SK-N-SH (cell line): ENCODE results near the gene METTL24. TPM values are rescaled to one million over a fixed set of nuclear protein-coding genes. Genes with fewer than 3 reads are reported as not detected.

Source experiments
- CTCF ChIA-PET: fragments of 300-600, 350-600 bp; formaldehyde crosslinking; extraction: SDS; loops from one replicate; lab custom pipeline; 2021; lab: Yijun Ruan, JAX
- POLR2A ChIA-PET: fragments of 350-600 bp; sonication (Branson Sonifier 250); formaldehyde crosslinking; extraction: SDS; loops from one replicate; lab custom pipeline; 2020; ENCODE audit warnings: antibody characterized with exemption, inconsistent platforms; lab: Yijun Ruan, JAX
- DNase-seq: peaks from one replicate; pipeline ENCODE4 v3.0.0; 2012
- H2AFZ ChIP-seq: fragments of 200-600 bp; sonication (generic); 2 replicates; pipeline ENCODE4 v1.8.1; 2016; ENCODE audit warnings: antibody characterized with exemption, mild to moderate bottlenecking, low read depth
- H3F3A ChIP-seq: fragments of 200-600 bp; sonication (generic); replicated peaks from 2 replicates; pipeline ENCODE3; 2016; ENCODE audit warnings: antibody characterized with exemption, mild to moderate bottlenecking; ENCODE audit not compliant: insufficient read depth
- H3K27ac ChIP-seq, 2 experiments: fragments of 200-500 bp in 1 of 2; fragments of 200-600 bp in 1 of 2; sonication (Bioruptor generic) in 1 of 2; sonication (generic), shearing (Covaris generic) in 1 of 2; 2 replicates each; pipeline versions ENCODE4 v1.5.1 to v1.6.1; 2014 to 2016; ENCODE audit warnings: low read depth in 2 of 2, inconsistent platforms in 1 of 2, low read length in 1 of 2, mild to moderate bottlenecking in 1 of 2, mixed read lengths in 1 of 2
- H3K27me3 ChIP-seq: fragments of 200-600 bp; sonication (generic), shearing (Covaris generic); 2 replicates; pipeline ENCODE4 v1.6.1; 2016; ENCODE audit warnings: mixed run types; ENCODE audit not compliant: insufficient read depth
- H3K36me3 ChIP-seq, 2 experiments: fragments of 200-500 bp in 1 of 2; fragments of 200-600 bp in 1 of 2; sonication (Bioruptor generic) in 1 of 2; sonication (generic) in 1 of 2; replicated peaks in 1 of 2; 2 replicates each; pipeline versions ENCODE3 to v1.5.1; 2014 to 2016; ENCODE audit warnings: low read length in 1 of 2, mild to moderate bottlenecking in 1 of 2; ENCODE audit not compliant: insufficient read depth in 2 of 2, control insufficient read depth in 1 of 2
- H3K4me1 ChIP-seq, 2 experiments: fragments of 200-500 bp in 1 of 2; fragments of 200-600 bp in 1 of 2; sonication (Bioruptor generic) in 1 of 2; sonication (generic), shearing (Covaris generic) in 1 of 2; 2 replicates each; pipeline versions ENCODE4 v1.5.1 to v1.6.1; 2014 to 2016; ENCODE audit warnings: low read depth in 1 of 2, low read length in 1 of 2, mixed run types in 1 of 2; ENCODE audit not compliant: insufficient read depth in 2 of 2, control insufficient read depth in 1 of 2
- H3K4me2 ChIP-seq: fragments of 200-600 bp; sonication (generic), shearing (Covaris generic); 2 replicates; pipeline ENCODE4 v1.6.1; 2017; ENCODE audit warnings: mixed run types
- H3K4me3 ChIP-seq, 2 experiments: fragments of 200-500 bp in 1 of 2; fragments of 200-600 bp in 1 of 2; sonication (Bioruptor generic) in 1 of 2; sonication (generic), shearing (Covaris generic) in 1 of 2; 2 replicates each; pipeline versions ENCODE4 v1.5.1 to v1.8.1; 2014 to 2016; ENCODE audit warnings: low read depth in 2 of 2, inconsistent platforms in 1 of 2, low read length in 1 of 2, mild to moderate bottlenecking in 1 of 2, mixed read lengths in 1 of 2, moderate library complexity in 1 of 2
- H3K79me2 ChIP-seq: fragments of 200-600 bp; sonication (generic); 2 replicates; pipeline ENCODE4 v1.8.1; 2017; ENCODE audit warnings: mild to moderate bottlenecking; ENCODE audit not compliant: insufficient read depth
- H3K9ac ChIP-seq: fragments of 200-600 bp; sonication (generic); 2 replicates; pipeline ENCODE4 v1.6.1; 2017; ENCODE audit warnings: mixed run types
- H3K9me2 ChIP-seq: fragments of 200-600 bp; sonication (generic); 2 replicates; pipeline ENCODE4 v1.6.1; 2017; ENCODE audit warnings: mixed run types
- H3K9me3 ChIP-seq: fragments of 200-600 bp; sonication (generic); 2 replicates; pipeline ENCODE4 v1.6.1; 2017; ENCODE audit warnings: mixed run types, mild to moderate bottlenecking, moderate library complexity
- H4K20me1 ChIP-seq: fragments of 200-600 bp; sonication (generic); 2 replicates; pipeline ENCODE4 v1.6.1; 2017; ENCODE audit warnings: mild to moderate bottlenecking, mixed run types; ENCODE audit not compliant: insufficient read depth
- CTCF ChIP-seq: fragments of 200-600 bp; sonication (generic); IDR thresholded peaks from 2 replicates; pipeline ENCODE4 v1.6.1; 2017; ENCODE audit warnings: antibody characterized with exemption, mild to moderate bottlenecking, moderate library complexity
- EP300 ChIP-seq, 2 experiments: IDR thresholded peaks; 2 replicates each; pipeline versions ENCODE4 v1.4.0 to v1.6.1; 2012; ENCODE audit warnings: borderline replicate concordance in 1 of 2, low read depth in 1 of 2, low read length in 1 of 2
- EZH2phosphoT487 ChIP-seq: fragments of 200-600 bp; sonication (generic); IDR thresholded peaks from 2 replicates; pipeline ENCODE4 v1.6.1; 2017; ENCODE audit warnings: low read depth, mixed run types, mild to moderate bottlenecking, antibody characterized with exemption, moderate library complexity, borderline replicate concordance
- FOSL2 ChIP-seq: IDR thresholded peaks from 2 replicates; pipeline ENCODE4 v1.4.0; 2012; ENCODE audit warnings: low read depth, mild to moderate bottlenecking, moderate library complexity, borderline replicate concordance
- FOXJ3 ChIP-seq: sonication (generic); formaldehyde crosslinking; IDR thresholded peaks from 2 replicates; pipeline ENCODE4 v1.5.1; 2020; ENCODE audit warnings: mild to moderate bottlenecking, missing genetic modification reagents
- FOXM1 ChIP-seq: IDR thresholded peaks from 2 replicates; pipeline ENCODE4 v1.4.0; 2012; ENCODE audit warnings: low read depth, mild to moderate bottlenecking
- GABPA ChIP-seq: IDR thresholded peaks from 2 replicates; pipeline ENCODE4 v1.4.0; 2012; ENCODE audit warnings: low read depth, mild to moderate bottlenecking
- GATA2 ChIP-seq: sonication (generic); formaldehyde crosslinking; IDR thresholded peaks from 2 replicates; pipeline ENCODE4 v1.5.0; 2020; ENCODE audit warnings: mild to moderate bottlenecking, missing genetic modification reagents
- MAX ChIP-seq: IDR thresholded peaks from 2 replicates; pipeline ENCODE4 v1.4.0; 2012; ENCODE audit warnings: low read depth
- MEF2A ChIP-seq: IDR thresholded peaks from 2 replicates; pipeline ENCODE4 v1.4.0; 2012; ENCODE audit warnings: low read depth, borderline replicate concordance
- NFIC ChIP-seq: IDR thresholded peaks from 2 replicates; pipeline ENCODE4 v1.4.0; 2012; ENCODE audit warnings: borderline replicate concordance
- NRF1 ChIP-seq: IDR thresholded peaks from 2 replicates; pipeline ENCODE4 v1.6.1; 2012; ENCODE audit warnings: low read depth, mild to moderate bottlenecking, low read length
- PBX3 ChIP-seq: IDR thresholded peaks from 2 replicates; pipeline ENCODE4; 2012
- RCOR1 ChIP-seq: fragments of 150-350 bp; IDR thresholded peaks from 2 replicates; pipeline ENCODE4 v1.6.1; 2017; ENCODE audit warnings: antibody characterized with exemption, low read length
- RFX5 ChIP-seq: IDR thresholded peaks from 2 replicates; pipeline ENCODE4 v1.6.1; 2012; ENCODE audit warnings: mild to moderate bottlenecking, improper control_type of control experiment, low read length
- RXRA ChIP-seq: IDR thresholded peaks from 2 replicates; pipeline ENCODE4 v1.4.0; 2012; ENCODE audit warnings: low read depth, mild to moderate bottlenecking, borderline replicate concordance
- SIN3A ChIP-seq: IDR thresholded peaks from 2 replicates; pipeline ENCODE4 v1.6.1; 2012; ENCODE audit warnings: low read depth, mild to moderate bottlenecking, low read length, moderate library complexity, borderline replicate concordance
- TEAD4 ChIP-seq: IDR thresholded peaks from 2 replicates; pipeline ENCODE4 v1.4.0; 2012; ENCODE audit warnings: mild to moderate bottlenecking, borderline replicate concordance; ENCODE audit not compliant: insufficient read depth
- USF1 ChIP-seq: IDR thresholded peaks from 2 replicates; pipeline ENCODE4 v1.4.0; 2012; ENCODE audit warnings: low read depth, borderline replicate concordance
- USF2 ChIP-seq: fragments of 150-350 bp; IDR thresholded peaks from 2 replicates; pipeline ENCODE4 v1.6.1; 2017; ENCODE audit warnings: antibody characterized with exemption, low read length, low read depth, borderline replicate concordance
- ZBTB33 ChIP-seq: IDR thresholded peaks from 2 replicates; pipeline ENCODE4 v1.4.0; 2012; ENCODE audit warnings: low read depth, borderline replicate concordance
- WGBS: methylation state at CpG from one replicate; pipeline ENCODE4 v1.1.6; 2017; ENCODE audit warnings: low lambda C conversion rate; 5-methylcytosine and 5-hydroxymethylcytosine counted together
- polyA plus RNA-seq, 3 experiments: library from polyadenylated mRNA; depleted of rRNA; stranded (reverse); fragments of >200 nt; gene quantifications; 2 replicates each; pipeline ENCODE4 v1.2.3, GENCODE V29; 2012

Gene METTL24
- polyA plus RNA-seq, 1 of the 3 experiments (the other 2 are of a cell fraction): not detected

- WGBS: 47% methylated on average over 4 of the region's 4 CpGs
- H4K20me1 ChIP-seq: no peaks in the 10 kb centered on the region
- TF ChIP-seq MAX: no peak
- no peak for TF ChIP-seq TEAD4
- no peak for TF ChIP-seq SIN3A
- no peak for TF ChIP-seq PBX3
- no peak for TF ChIP-seq EP300 (IDR thresholded peaks at IDR 0.05; ENCODE audit: borderline replicate concordance in 1 of 2, low read depth in 1 of 2, low read length in 1 of 2)
- no peak for TF ChIP-seq RXRA
- no peak for TF ChIP-seq CTCF
- ChIA-PET CTCF (no interaction called here), POLR2A (no interaction called here)
- peaks cover 0 to 7% of the 10 kb centered on the region in 2 experiments; a peak in 1 of 4 replicates for H3K4me1 ChIP-seq
- H2AFZ ChIP-seq: no peak overlapping the region
- H3K9me3 ChIP-seq: no peaks in the 10 kb centered on the region
- H3K9me2 ChIP-seq: no peaks in the 10 kb centered on the region
- no peak overlapping the region for H3K9ac ChIP-seq
- no peaks in the 10 kb centered on the region for H3F3A ChIP-seq
- no peak overlapping the region for H3K4me2 ChIP-seq
- no peak overlapping the region for H3K27ac ChIP-seq
- H3K36me3 ChIP-seq: no peaks in the 10 kb centered on the region
- no peak overlapping the region for H3K4me3 ChIP-seq
- no peaks in the 10 kb centered on the region; the same call in 1 of the 2 replicates for H3K27me3 ChIP-seq
- H3K79me2 ChIP-seq: no peaks in the 10 kb centered on the region
- DNase-seq: no peak
These were observed 10.9 kb upstream of the METTL24 start for GRCh38 chr6:110369066-110369465.

GRCh38 chr6:110368284-110368683 is 10.1 kb upstream of the METTL24 start:
- ChIA-PET CTCF (no interaction called here), POLR2A (no interaction called here)
- H3K36me3 ChIP-seq: no peaks in the 10 kb centered on the region
- H3K27me3 ChIP-seq: no peaks in the 10 kb centered on the region; the same call in 1 of the 2 replicates
- no peaks in the 10 kb centered on the region for H3K9me2 ChIP-seq
- peaks cover 0 to 7% of the 10 kb centered on the region in 2 experiments; a peak in 1 of 4 replicates for H3K4me1 ChIP-seq
- DNase-seq: no peak
- H4K20me1 ChIP-seq: no peaks in the 10 kb centered on the region
- H3F3A ChIP-seq: no peaks in the 10 kb centered on the region
- H3K9ac ChIP-seq: no peak overlapping the region
- H3K79me2 ChIP-seq: no peaks in the 10 kb centered on the region
- WGBS: 40% methylated on average over 2 of the region's 2 CpGs
- H2AFZ ChIP-seq: no peak overlapping the region
- H3K27ac ChIP-seq: no peak overlapping the region
- H3K4me2 ChIP-seq: no peak overlapping the region
- H3K9me3 ChIP-seq: no peaks in the 10 kb centered on the region
- no peak overlapping the region for H3K4me3 ChIP-seq
- TF ChIP-seq RCOR1 (no peak), NFIC (no peak), USF1 (no peak), GABPA (no peak), TEAD4 (no peak), EP300 (IDR thresholded peaks at IDR 0.05; ENCODE audit: borderline replicate concordance in 1 of 2, low read depth in 1 of 2, low read length in 1 of 2) (no peak), GATA2 (CRISPR knock-in tag) (no peak), ZBTB33 (no peak), FOXJ3 (no peak), EZH2phosphoT487 (no peak), FOXM1 (no peak), USF2 (no peak), FOSL2 (no peak), SIN3A (no peak), MAX (no peak), MEF2A (no peak), RFX5 (no peak), NRF1 (no peak)
